RCC 7860 (cell line): ENCODE data around the gene STXBP2.

Experiments
- DNase-seq: peaks from one replicate; pipeline ENCODE4 v3.0.0-alpha.2; 2015; ENCODE audit warnings: low spot score
- FAIRE-seq: peaks from 2 replicates; lab custom pipeline; 2012; peaks lifted over from hg19 to GRCh38; lab: Jason Lieb, UNC

The STXBP2 gene

DNA sequence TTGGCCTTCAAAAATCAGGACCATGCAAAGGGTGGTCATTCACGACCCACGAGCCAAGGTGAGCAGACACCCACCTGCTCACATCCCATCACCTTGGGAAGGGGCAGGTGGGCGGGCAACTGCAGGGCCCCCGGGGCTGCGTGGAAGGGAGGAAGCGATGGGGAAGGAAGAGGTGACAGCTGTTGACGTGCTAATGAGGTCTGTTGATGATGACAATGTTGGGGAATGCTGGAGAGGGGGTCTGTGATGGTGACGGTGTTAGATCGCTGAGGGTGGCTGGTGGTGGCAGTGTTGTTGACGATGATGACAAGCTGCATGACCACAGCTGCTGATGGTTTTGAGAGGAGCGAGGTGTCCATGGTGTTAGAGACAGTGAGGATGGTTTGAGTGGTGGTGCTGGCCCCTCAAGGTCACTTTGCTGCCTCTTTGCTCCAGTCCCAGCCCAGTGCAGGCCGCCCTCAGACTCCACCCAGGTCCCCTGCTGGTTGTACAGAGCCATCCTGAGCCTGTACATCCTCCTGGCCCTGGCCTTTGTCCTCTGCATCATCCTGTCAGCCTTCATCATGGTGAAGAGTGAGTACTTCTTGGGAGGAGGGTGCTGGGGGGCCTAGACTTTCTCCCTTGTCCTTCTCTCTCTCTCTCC, 40.9 kb downstream of the STXBP2 start:
- FAIRE-seq = no peak
- no peak for DNase-seq

- FAIRE-seq (no peak), DNase-seq (no peak)
Measured at GRCh38 chr19:7678971-7679751, 42.3 kb downstream of the STXBP2 start.

DNA sequence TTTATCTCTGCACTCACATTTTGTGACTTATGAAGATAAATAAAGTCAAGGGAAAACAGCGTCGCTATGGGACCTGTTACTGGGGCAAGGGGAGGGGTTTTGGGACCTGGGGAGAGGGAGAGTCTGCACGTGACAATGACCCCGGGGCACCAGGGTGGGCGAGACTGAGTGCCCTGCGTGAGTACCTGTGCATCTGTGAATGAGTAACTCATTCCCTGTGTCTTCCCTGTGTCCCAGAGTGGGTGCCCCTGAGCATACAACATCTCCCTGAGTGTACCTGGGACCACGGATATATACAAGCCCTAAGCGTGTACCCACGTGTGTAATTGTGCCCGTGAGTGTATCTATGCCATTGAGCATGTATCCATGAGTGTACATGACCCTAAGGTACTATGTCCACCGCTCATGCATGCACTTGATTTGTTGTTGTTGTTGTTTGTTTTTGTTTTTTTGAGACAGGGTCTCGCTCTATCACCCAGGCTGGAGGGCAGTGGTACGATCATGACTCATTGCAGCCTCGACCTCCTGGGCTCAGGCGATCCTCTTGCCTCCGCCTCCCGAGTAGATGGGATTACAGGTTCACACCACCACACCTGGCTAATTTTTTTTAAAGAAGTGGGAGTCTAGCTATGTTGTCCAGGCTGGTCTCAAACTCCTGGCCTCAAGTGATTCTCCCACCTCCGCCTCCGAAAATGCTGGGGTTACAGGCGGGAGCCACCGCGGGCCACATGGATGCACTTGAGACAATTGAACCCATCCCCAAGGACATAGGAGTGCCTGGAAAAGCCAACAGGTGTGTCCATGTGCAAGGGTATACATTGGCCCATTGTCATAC, 43.1 kb downstream of the STXBP2 start:
- DNase-seq (no peak), FAIRE-seq (no peak)

GRCh38 chr19:7680606-7681339, 43.9 kb downstream of the STXBP2 start, which contains the start of gene TRAPPC5:
Gene TRAPPC5, plus strand, starts transcription at chr19:7680833. Its CDS starts 1,421 bp downstream, at chr19:7682254.
- no peak for FAIRE-seq
- peak; percentile 48 for DNase-seq

DNA sequence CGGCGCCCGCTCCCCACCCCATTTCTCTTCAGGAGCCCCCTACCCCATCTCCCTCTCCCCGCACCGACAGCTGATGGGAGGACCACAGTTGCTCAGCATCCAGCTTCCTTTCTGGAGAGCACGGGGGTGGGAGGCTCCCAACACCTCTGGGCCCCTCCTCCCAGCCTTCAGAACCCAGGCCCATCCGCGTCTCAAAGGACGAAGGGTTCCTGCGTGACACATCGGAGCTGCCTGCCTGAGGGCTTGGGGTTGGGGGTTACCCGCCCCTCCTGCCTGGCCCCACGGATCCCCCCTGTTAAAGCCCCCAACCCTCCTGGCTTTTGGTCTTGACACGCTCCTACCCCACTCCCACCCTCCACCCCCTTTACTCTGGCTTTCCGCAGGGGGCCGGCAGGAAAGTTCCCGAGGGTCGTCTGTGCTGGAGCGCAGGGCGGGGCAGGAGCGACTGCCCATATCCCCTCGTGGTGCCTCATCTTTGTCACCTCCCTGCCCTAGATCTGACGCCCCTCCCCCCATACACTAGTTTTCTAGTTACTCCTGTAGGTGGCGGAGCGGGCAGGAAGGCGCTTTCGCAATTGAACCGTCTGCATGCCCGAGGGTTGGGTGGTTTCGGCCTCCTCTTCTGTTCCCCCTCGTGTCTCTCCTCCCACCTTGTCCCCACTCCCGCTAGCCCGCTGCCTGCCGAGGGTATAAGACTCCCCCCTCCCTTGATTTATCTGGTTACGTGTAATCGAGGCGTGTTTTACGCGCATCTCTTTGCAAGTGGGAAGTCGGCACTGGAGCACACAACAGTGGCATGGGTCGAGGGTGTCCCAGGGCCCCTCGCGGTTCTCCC, 44.6 kb downstream of the STXBP2 start:
- no peak for FAIRE-seq
- DNase-seq = peak; percentile 9

DNA sequence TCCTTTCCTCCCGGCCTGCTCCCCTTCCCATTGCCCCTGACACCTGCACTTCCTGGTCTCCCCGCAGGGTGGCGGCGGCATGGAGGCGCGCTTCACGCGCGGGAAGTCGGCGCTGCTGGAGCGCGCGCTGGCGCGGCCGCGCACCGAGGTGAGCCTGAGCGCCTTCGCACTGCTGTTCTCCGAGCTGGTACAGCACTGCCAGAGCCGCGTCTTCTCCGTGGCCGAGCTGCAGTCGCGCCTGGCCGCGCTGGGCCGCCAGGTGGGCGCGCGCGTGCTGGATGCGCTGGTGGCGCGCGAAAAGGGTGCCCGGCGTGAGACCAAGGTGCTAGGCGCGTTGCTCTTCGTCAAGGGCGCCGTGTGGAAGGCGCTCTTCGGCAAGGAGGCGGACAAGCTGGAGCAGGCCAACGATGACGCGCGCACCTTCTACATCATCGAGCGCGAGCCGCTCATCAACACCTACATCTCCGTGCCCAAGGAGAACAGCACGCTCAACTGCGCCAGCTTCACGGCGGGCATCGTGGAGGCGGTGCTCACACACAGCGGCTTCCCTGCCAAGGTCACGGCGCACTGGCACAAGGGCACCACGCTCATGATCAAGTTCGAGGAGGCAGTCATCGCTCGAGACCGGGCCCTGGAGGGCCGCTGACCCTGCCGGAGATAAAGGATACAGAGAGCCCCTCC, 45.4 kb downstream of the STXBP2 start:
- FAIRE-seq (no peak), DNase-seq (no peak)

GRCh38 chr19:7685546-7686445, 48.9 kb downstream of the STXBP2 start:
- DNase-seq (no peak), FAIRE-seq (no peak)

- DNase-seq (no peak), FAIRE-seq (no peak)
Measured at GRCh38 chr19:7687177-7687576, 50.3 kb downstream of the STXBP2 start.

DNA sequence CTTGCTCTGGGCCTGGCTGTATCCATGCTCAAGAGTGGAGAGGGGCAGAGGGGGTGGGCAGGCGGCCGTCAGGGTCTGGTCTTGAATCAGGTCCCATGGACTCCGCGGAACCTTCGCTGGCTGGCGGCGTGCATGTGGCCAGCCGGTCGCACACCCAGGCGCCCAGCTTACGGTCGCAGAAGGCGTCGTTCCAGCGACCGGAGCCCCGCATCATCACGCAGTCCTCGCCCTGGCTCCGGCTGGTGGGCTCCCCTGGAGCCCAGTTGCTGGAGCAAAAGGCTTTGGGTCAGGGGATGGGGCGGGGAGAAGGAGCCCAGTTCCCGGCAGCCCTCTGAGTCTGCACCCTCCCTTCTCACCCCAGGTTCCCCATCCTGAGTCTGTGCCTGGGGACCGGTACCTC, 52.3 kb downstream of the STXBP2 start:
- FAIRE-seq (no peak), DNase-seq (no peak)

DNA sequence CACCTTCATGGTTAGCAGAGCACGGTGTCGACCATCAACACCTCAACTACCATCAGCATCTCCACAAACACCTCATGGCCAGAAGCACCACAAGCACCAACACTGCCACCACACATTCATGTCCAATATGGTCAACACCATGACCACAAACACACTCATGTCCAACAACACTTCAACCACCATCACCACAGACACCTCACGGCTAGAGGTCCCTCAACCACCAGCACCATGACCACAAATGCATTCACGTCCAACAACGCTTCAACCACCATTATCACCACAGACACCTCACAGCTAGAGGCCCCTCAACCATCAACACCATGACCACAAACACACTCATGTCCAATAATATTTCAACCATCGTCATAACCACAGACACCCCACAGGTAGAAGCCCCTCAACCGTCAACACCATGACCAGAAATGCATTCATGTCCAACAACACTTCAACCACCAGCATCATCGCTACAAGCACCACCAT, 53.9 kb downstream of the STXBP2 start:
- DNase-seq (no peak), FAIRE-seq (no peak)

GRCh38 chr19:7691497-7691896, 54.6 kb downstream of the STXBP2 start:
- DNase-seq (no peak), FAIRE-seq (no peak)

GRCh38 chr19:7692417-7693088, 55.6 kb downstream of the STXBP2 start:
- DNase-seq (no peak), FAIRE-seq (no peak)

GRCh38 chr19:7694499-7694898, 57.6 kb downstream of the STXBP2 start:
- DNase-seq = no peak
- FAIRE-seq = no peak
